C4-2B (cell line): ENCODE measurements around the gene CD84.

ENCODE experiments used
- CTCF ChIP-seq: fragments of 450-650 bp; conservative IDR thresholded peaks from 2 replicates; pipeline ENCODE4 v1.5.1; 2017; ENCODE audit warnings: mild to moderate bottlenecking
- ZFX ChIP-seq: fragments of 450-650 bp; IDR thresholded peaks from 2 replicates; pipeline ENCODE4 v1.6.1; 2017

DNA sequence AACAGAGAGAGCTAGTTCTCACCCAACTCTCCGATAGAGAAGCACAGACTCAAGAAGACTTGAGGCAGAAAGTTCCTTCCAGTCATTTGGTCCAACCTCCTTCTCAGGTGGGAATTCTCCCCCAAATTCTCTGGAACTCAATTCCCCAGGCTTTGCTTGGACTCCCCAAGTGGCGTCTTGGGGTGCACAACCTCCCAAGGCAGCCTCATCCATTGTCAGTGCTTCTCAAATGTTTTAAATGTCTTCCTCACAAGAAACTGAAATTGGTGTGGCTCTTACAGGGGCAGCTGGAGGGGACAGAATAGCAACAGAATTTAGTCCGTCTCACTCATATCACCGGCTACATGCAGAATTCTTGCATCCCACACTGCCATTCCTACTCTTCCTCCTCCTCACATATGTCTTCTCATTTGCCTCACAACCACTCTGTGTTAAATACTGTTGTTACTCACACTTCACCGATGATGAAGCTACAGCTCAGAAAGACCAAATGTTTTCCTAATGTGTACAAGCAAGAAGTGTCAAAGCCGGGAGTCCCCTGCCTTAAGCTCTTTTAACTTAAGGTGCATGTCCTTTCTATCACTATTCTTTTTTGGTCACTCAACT is 33.4 kb upstream of the CD84 start:
- TF ChIP-seq CTCF (no peak), ZFX (no peak)
